Lower leg skin (tissue), 3 donors: ENCODE measurements around the gene RAD51AP2.

Experiments used
- CTCF ChIP-seq, 3 donors: fragments of 450-650 bp; IDR thresholded peaks; one replicate each; pipeline ENCODE4 v1.5.1; 2016; ENCODE audit warnings: antibody characterized with exemption in 3 of 3, mild to moderate bottlenecking in 3 of 3, moderate library complexity in 2 of 3
- POLR2A ChIP-seq, 2 donors: fragments of 450-650 bp; IDR thresholded peaks; one replicate each; pipeline ENCODE4 v1.6.1; 2016 to 2017; ENCODE audit warnings: antibody characterized with exemption in 2 of 2, mild to moderate bottlenecking in 1 of 2, moderate library complexity in 1 of 2

GRCh38 chr2:17539611-17540092 lies 21.4 kb upstream of the RAD51AP2 start:
- TF ChIP-seq CTCF (IDR thresholded peaks at IDR 0.05) (no peak), POLR2A (IDR thresholded peaks at IDR 0.05) (no peak)
